ENCODE results near the gene KL.

KL gene

GRCh38 chr13:33083054-33083453 is 66.8 kb downstream of the KL start:
- no peak for DNase-seq

- no peak for DNase-seq
Measured at GRCh38 chr13:33087091-33087490, 70.9 kb downstream of the KL start.

GRCh38 chr13:33087790-33088189 is 71.6 kb downstream of the KL start:
- no peak for DNase-seq

GRCh38 chr13:33089311-33089710 is 73.1 kb downstream of the KL start:
- no peak for DNase-seq

GRCh38 chr13:33090755-33091414 is 74.7 kb downstream of the KL start:
- no peak for DNase-seq

- DNase-seq = no peak
Measured at GRCh38 chr13:33091415-33091774, 75.2 kb downstream of the KL start.

GRCh38 chr13:33092073-33092987 is 76.1 kb downstream of the KL start:
- no peak for DNase-seq

- no peak for DNase-seq
Measured at GRCh38 chr13:33096886-33097605, 80.8 kb downstream of the KL start.

GRCh38 chr13:33099860-33100259 is 83.6 kb downstream of the KL start:
- DNase-seq = no peak

GRCh38 chr13:33100886-33101285 is 84.7 kb downstream of the KL start:
- DNase-seq = peak; percentile 23

GRCh38 chr13:33101835-33102234 is 85.6 kb downstream of the KL start:
- DNase-seq = no peak

- no peak for DNase-seq
Measured at GRCh38 chr13:33103457-33103856, 87.2 kb downstream of the KL start.

- no peak for DNase-seq
Measured at GRCh38 chr13:33105387-33106005, 89.3 kb downstream of the KL start.

GRCh38 chr13:33106656-33107360 is 90.6 kb downstream of the KL start:
- DNase-seq = no peak

GRCh38 chr13:33107361-33107760 is 91.1 kb downstream of the KL start:
- no peak for DNase-seq

GRCh38 chr13:33108620-33109019 is 92.4 kb downstream of the KL start:
- peak; percentile 83 for DNase-seq

GRCh38 chr13:33109271-33109697 is 93.1 kb downstream of the KL start:
- peak; percentile 35 for DNase-seq

- no peak for DNase-seq
Measured at GRCh38 chr13:33109801-33110200, 93.6 kb downstream of the KL start.

GRCh38 chr13:33110386-33110712 is 94.1 kb downstream of the KL start:
- DNase-seq = no peak

GRCh38 chr13:33110713-33111413 is 94.6 kb downstream of the KL start:
- peak; percentile 38 for DNase-seq

GRCh38 chr13:33111414-33112110 is 95.3 kb downstream of the KL start:
- DNase-seq = peak; percentile 53
